ENCODE results near the gene ZFAND2B.

GRCh38 chr2:219220652-219221402 is 14.2 kb downstream of the ZFAND2B start:
- TF ChIP-seq CTCF (IDR thresholded peaks at IDR 0.05): no peak
- no peak for TF ChIP-seq POLR2A (IDR thresholded peaks at IDR 0.05)

All from esophagus squamous epithelium (tissue), 4 donors.